GM12872 (cell line): ENCODE measurements around the gene BRINP1.

Experiments used
- TF ChIP-seq, protein P1 (sequence below): IDR thresholded peaks from 3 replicates; pipeline ENCODE4 v1.5.1; 2011; ENCODE audit warnings: low read depth, mild to moderate bottlenecking, low read length, moderate library complexity; ENCODE audit not compliant: insufficient read depth

The BRINP1 gene

DNA sequence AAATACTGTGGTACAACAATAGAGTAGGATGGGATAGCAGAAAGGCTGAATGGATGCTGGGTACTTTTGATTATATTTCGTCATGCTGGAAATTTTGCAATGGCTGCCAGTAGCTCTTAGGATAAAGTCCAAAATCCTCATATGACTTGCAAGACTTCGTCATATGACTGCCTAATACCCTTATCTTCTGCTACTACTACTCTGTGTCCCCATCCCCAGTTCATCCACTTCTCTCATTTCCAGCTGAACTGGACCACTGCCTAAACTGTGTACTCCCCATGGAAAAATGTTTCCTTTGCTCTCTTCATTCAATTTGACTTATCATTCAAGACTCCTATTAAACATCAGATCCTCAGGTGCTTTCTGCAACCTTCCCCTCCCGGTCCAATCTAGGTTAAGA lies 212.9 kb downstream of the BRINP1 start:
- TF ChIP-seq, protein P1, sequence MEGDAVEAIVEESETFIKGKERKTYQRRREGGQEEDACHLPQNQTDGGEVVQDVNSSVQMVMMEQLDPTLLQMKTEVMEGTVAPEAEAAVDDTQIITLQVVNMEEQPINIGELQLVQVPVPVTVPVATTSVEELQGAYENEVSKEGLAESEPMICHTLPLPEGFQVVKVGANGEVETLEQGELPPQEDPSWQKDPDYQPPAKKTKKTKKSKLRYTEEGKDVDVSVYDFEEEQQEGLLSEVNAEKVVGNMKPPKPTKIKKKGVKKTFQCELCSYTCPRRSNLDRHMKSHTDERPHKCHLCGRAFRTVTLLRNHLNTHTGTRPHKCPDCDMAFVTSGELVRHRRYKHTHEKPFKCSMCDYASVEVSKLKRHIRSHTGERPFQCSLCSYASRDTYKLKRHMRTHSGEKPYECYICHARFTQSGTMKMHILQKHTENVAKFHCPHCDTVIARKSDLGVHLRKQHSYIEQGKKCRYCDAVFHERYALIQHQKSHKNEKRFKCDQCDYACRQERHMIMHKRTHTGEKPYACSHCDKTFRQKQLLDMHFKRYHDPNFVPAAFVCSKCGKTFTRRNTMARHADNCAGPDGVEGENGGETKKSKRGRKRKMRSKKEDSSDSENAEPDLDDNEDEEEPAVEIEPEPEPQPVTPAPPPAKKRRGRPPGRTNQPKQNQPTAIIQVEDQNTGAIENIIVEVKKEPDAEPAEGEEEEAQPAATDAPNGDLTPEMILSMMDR, result no peak

DNA sequence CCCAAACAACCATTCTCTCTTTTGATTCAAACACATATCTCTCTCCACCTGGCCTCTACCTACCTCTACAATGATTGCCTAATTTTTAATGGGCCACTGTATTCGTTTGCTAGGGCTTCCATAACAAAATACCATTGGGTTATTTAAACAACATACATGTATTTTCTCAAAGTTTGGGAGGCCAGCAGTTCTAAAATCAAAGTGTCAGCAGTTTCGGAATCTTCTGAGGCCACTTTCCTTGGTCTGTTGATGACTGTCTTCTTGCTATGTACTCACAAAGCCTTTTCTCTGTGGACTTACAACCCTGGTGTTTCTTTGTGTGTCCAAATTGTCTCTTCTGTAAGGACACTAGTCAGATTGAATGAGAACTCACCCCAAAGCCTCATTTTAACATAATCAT lies 214.7 kb downstream of the BRINP1 start:
- TF ChIP-seq, protein P1, result no peak

DNA sequence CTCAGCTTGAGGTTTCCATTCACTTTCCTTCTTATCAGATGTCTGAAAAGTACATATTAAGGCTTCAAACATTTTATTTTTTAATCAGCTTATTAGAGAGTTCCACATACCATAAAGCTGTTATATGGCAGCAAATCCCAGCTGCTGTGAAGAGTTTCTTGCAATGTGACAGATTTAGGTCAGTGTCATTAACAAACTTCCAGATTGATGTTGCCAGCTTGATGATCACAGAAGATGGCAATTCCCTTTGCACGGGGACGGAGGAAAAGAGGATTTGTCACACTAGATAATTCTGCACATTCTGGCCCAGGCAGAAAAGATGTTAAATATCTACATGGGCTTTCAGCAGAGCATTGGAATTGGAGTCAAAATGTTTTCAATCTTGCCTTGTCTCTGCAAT lies 215.8 kb downstream of the BRINP1 start:
- TF ChIP-seq, protein P1, result no peak

DNA sequence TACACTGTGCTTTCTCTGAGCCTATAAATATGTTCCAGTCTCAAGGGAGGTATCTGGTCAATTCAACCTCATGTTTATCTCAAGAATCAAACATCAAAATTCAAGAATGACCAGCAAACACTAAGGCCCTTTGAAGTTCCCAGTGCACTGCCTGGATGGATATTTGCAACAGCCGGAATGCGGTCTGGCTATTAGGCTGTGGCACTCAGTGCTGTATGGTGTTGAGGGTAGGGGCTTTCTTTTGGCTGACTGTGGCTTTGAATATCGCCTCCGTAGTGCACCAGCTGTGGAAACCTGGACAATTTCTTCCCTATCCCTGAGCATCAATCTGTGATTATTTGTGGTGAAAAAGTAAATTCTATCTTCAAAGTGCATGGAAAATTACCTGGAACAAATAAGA lies 220.4 kb downstream of the BRINP1 start:
- TF ChIP-seq, protein P1, result no peak

DNA sequence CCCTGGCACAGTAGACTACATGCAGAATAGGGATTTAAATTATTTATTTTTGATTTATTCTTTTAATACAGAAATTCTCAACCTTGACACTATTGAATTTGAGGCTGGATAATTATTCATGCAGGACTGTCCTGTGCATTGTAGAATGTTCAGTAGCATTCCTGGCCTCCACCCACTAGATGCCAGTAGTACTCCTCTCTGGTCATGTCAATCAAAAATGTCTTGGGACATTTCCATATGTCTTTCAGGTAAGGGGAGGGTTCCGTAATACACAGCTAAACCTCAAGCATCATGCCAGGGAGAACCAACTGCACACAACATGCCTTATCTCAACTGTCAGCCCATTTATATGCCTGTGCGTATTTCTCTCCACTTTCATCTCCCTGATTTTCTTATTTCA lies 231.8 kb downstream of the BRINP1 start:
- TF ChIP-seq, protein P1, result no peak

DNA sequence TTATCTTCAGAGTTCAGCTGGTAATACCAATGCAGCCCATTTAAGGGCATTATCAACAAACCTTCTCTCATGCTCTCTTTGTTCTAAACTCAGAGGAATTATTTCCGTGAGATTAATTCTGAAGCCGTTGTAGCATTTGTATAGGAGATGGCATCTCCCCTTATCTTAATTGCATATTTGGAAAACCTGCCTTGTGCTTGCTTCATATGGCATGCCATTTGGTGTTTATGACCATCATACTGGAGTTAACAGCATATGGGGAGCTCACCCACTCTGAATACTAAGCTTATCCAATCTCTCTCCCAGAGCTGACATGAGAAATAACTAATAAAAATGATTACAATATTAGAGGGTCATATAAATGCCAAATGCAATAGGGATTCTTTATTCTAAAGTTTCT lies 243.2 kb downstream of the BRINP1 start:
- TF ChIP-seq, protein P1, result no peak

DNA sequence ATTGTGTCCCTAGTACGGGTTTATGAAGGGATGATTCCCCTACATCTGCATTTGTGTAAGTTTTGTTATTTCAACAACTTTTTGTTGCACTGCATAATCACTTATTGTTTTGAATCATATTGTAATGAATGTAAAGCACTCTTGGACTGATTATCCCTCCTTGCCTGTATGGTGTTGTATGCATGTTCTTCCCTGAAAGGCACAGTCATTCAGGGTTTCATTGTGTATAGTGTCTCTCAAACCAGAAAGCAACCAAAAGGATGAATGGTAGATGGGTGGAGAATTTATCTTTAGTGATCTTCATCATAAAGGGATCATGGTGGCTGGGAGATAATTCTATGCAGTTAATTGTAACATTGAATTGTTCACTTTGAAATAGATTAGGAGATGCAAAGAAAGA lies 247.3 kb downstream of the BRINP1 start:
- TF ChIP-seq, protein P1, result no peak

DNA sequence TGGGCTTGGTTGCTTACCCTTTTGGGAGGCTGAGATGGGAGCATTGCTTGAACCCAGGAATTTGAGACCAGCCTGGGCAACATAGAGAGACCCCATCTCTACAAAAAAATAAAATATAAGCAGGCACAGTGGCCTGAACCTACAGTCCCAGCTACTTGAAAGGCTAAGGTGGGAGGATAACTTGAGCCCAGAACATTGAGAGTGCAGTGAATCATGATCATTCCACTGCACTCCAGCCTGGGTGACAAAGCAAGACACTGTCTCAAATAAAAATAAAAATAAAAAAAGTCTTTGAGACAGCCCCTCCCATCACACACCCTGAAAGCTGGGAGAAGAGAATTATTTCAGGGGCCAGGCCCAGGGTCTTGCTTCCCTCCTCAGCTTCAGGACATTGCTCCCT lies 251.8 kb downstream of the BRINP1 start:
- TF ChIP-seq, protein P1, result no peak
